BLaER1 treated with 17β-estradiol and CSF1 and Interleukin-3, amounts not matched to agents 10 nM and 100 nM (cell line): ENCODE measurements around the gene FBXO9.
A peak's percentile ranks its signal among the peaks of the same experiment; 100 is the strongest.

Source experiments
- H3K27ac ChIP-seq, 11 experiments: shearing (Covaris generic); formaldehyde crosslinking; 2 replicates each; pipeline ENCODE4 v1.8.1; 2022
- H3K27me3 ChIP-seq, 11 experiments: shearing (Covaris generic); formaldehyde crosslinking; 2 replicates each; pipeline ENCODE4 v1.8.1; 2022
- H3K36me3 ChIP-seq, 11 experiments: shearing (Covaris generic); formaldehyde crosslinking; 2 replicates each; pipeline ENCODE4 v1.8.1; 2022
- H3K4me1 ChIP-seq, 10 experiments: shearing (Covaris generic); formaldehyde crosslinking; 2 replicates each; pipeline ENCODE4 v1.8.1; 2022
- H3K4me2 ChIP-seq, 11 experiments: shearing (Covaris generic); formaldehyde crosslinking; 2 replicates each; pipeline ENCODE4 v1.8.1; 2022
- H3K4me3 ChIP-seq, 10 experiments: shearing (Covaris generic); formaldehyde crosslinking; 2 replicates each; pipeline ENCODE4 v1.8.1; 2022
- H3K9ac ChIP-seq, 11 experiments: shearing (Covaris generic); formaldehyde crosslinking; 2 replicates each; pipeline ENCODE4 v1.8.1; 2022
- H3K9me3 ChIP-seq, 11 experiments: shearing (Covaris generic); formaldehyde crosslinking; replicated peaks in 1 of 11; 2 replicates each; pipeline ENCODE4 v1.8.1; 2022
- H4K20me1 ChIP-seq, 11 experiments: shearing (Covaris generic); formaldehyde crosslinking; 2 replicates each; pipeline ENCODE4 v1.8.1; 2022
- Cebpa-rat ChIP-seq, 11 experiments: shearing (Covaris generic); IDR thresholded peaks; 2 replicates each; pipeline ENCODE4 v1.8.1; 2022

FBXO9 gene

DNA sequence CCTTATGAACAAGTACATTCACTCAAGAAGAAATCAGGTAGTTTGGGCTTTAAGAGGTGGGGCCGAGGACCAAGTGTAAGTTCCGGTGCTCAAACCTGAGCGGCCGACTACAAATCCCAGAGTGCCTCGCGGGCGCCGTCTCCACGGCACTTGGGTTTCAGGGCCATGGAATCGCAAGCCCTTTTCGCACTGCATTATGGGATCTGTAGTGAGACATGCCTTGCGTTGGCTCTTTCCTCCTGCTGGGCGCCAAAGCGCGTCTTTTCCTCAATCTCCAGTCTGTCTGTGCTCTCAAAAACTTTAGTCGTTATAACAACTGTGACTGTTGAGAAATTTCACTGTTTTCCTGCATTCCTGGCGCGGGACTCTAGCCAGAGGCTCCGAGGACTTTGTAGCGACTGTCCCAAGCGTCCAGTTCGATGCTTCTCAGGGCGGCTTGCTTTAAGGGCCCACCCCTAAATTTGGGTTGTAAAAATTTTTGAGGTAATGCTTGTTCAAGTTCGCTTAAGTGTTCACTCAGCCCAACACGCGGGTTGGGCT, 408 bp upstream of the FBXO9 start:
- Histone ChIP-seq H4K20me1 (peaks cover 0 to 23% (median 16%) of the 10 kb centered on the region in 11 experiments; a peak in 10 of 22 replicates), H3K27ac (peak overlapping the region; percentile 81 to 93 (median 89))
- no peak for TF ChIP-seq Cebpa-rat (IDR thresholded peaks at IDR 0.05)

DNA sequence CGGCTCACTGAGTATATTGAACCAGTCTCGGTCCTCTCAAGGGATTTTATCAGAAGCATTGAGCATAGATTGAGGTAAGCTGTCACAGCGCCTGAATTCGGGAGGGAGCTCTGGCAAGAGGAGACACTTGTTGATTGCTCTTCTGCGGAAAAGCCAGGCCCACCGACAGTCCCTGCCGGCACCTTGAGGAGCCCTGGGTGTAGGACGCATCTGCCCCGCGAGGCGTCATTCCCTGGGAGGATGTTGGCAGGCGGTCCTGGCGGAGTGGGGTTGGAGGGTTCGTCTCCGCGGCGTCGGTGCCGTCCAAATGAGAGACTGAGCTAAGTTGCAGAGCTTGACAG, 843 bp downstream of the FBXO9 start:
- H3K4me2 ChIP-seq, result peak overlapping the region; percentile 84 to 98 (median 92)
- peak overlapping the region; percentile 81 to 93 (median 89) for H3K27ac ChIP-seq
- H3K36me3 ChIP-seq, result peaks cover 0 to 24% (median 5%) of the 10 kb centered on the region in 11 experiments; a peak in 11 of 22 replicates
- H3K27me3 ChIP-seq, result no peaks in the 10 kb centered on the region
- H4K20me1 ChIP-seq, result peaks cover 0 to 33% (median 14%) of the 10 kb centered on the region in 11 experiments; a peak in 11 of 22 replicates
- TF ChIP-seq Cebpa-rat (IDR thresholded peaks at IDR 0.05), result no peak
- no peaks in the 10 kb centered on the region for H3K9me3 ChIP-seq
- peaks cover 26 to 50% (median 36%) of the 10 kb centered on the region in 10 experiments for H3K4me1 ChIP-seq
- H3K4me3 ChIP-seq, result peak overlapping the region; percentile 77 to 94 (median 89)
- H3K9ac ChIP-seq, result peak overlapping the region; percentile 86 to 95 (median 93)

More for the DNA sequence above, 408 bp upstream of the FBXO9 start:
- H3K4me2 ChIP-seq, result peak overlapping the region; percentile 3 to 94 (median 89); a peak in 20 of 22 replicates
- H3K4me1 ChIP-seq, result peaks cover 36 to 57% (median 45%) of the 10 kb centered on the region in 10 experiments
- no peaks in the 10 kb centered on the region for H3K9me3 ChIP-seq
- peak overlapping the region; percentile 86 to 95 (median 93) for H3K9ac ChIP-seq
- H3K4me3 ChIP-seq, result peak overlapping the region; percentile 77 to 94 (median 89)
- H3K27me3 ChIP-seq, result no peaks in the 10 kb centered on the region
- peaks cover 0 to 14% (median 0%) of the 10 kb centered on the region in 11 experiments; a peak in 7 of 22 replicates for H3K36me3 ChIP-seq

DNA sequence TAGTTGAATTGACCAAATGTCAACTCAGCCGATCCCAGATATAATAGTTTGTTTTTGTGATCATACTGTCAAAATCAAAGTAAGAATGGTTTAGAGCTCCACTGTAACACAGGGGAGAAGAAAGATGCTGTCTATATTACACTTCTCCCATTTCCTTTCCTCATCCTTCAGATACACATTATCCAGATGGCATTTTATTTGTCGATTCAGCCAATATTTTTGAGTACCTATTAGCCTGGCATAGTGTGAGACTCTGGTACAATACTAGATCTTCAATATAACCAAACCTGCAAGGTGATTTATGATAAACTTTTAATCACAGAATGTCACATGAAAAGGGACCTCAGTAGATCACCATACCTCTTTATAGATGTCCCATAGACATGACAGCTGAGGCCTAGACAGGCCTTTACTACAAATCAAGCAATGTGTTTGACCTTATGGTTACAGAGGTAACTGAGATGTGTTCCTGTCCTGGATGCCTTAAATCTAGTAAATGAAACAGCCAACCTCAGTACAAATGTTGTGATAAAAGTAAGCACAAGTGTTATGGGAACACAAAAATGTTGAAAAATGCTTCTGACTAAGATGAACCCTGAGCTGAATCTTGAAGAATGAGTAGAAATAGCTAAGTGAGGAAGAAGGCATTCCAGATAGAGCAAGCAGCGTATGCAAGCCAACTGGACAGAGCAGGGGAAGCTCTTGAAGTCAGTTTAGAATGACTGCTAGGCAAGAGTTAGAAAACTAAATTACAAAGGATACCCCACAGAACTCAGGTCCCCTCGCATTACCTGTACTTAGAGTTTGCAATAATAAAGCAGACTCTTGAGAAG, 1.9 kb downstream of the FBXO9 start:
- peak overlapping the region in 6 of 11 experiments; percentile 11 to 89 (median 28); a peak in 8 of 22 replicates for H3K27ac ChIP-seq
- H3K36me3 ChIP-seq, result peaks cover 4 to 33% (median 10%) of the 10 kb centered on the region in 11 experiments; a peak in 19 of 22 replicates
- TF ChIP-seq Cebpa-rat (IDR thresholded peaks at IDR 0.05), result no peak
- peaks cover 24 to 48% (median 36%) of the 10 kb centered on the region in 10 experiments for H3K4me1 ChIP-seq
- H3K9ac ChIP-seq, result peak overlapping the region in 8 of 11 experiments; percentile 2 to 94 (median 93); a peak in 10 of 22 replicates
- peak overlapping the region; percentile 84 to 98 (median 92) for H3K4me2 ChIP-seq
- H3K9me3 ChIP-seq, result no peaks in the 10 kb centered on the region
- H3K27me3 ChIP-seq, result no peaks in the 10 kb centered on the region
- peak overlapping the region in 8 of 10 experiments; percentile 86 to 94 (median 89); a peak in 13 of 20 replicates for H3K4me3 ChIP-seq
- H4K20me1 ChIP-seq, result peaks cover 0 to 43% (median 14%) of the 10 kb centered on the region in 11 experiments; a peak in 11 of 22 replicates

DNA sequence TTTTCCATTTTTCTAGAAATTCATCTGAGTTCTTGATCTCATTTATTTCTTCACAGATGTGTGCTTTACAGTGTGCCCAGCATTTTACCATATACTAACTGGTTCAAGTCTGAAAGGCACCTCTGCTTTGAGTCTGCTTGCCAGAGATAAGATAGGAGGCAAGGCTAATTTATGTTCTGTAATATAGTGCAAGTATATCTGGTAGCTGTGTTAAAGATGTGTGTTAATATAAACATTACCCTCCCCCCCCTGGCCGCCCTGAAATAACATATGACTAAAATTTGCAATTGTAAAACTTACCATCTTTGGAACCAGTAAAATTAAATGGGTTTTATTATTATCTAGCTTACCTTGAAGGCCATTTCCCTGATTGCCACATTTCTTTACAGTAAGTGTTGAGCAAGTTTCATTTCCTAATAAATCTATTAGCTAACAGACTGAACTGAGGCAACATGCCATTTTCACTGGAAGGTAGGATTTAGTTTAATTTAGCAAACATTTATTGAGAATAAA, 2.7 kb downstream of the FBXO9 start:
- Histone ChIP-seq H3K9ac (peak overlapping the region in 4 of 11 experiments; percentile 2 to 89 (median 10); a peak in 3 of 22 replicates), H3K4me2 (peak overlapping the region in 8 of 11 experiments; percentile 19 to 98 (median 92); a peak in 16 of 22 replicates), H3K27me3 (no peaks in the 10 kb centered on the region), H4K20me1 (peaks cover 0 to 49% (median 14%) of the 10 kb centered on the region in 11 experiments; a peak in 12 of 22 replicates), H3K9me3 (no peaks in the 10 kb centered on the region), H3K36me3 (peaks cover 11 to 41% (median 18%) of the 10 kb centered on the region in 11 experiments; a peak in 21 of 22 replicates), H3K4me1 (peaks cover 20 to 43% (median 29%) of the 10 kb centered on the region in 10 experiments), H3K4me3 (peak overlapping the region in 2 of 10 experiments; percentile 6 to 8; a peak in 1 of 20 replicates), H3K27ac (peak overlapping the region in 6 of 11 experiments; percentile 11 to 89 (median 28); a peak in 8 of 22 replicates)
- TF ChIP-seq Cebpa-rat (IDR thresholded peaks at IDR 0.05), result 0 out of 22 replicates have a peak, but pooled peaks of 1 of the 11 experiments have one; percentile 38

DNA sequence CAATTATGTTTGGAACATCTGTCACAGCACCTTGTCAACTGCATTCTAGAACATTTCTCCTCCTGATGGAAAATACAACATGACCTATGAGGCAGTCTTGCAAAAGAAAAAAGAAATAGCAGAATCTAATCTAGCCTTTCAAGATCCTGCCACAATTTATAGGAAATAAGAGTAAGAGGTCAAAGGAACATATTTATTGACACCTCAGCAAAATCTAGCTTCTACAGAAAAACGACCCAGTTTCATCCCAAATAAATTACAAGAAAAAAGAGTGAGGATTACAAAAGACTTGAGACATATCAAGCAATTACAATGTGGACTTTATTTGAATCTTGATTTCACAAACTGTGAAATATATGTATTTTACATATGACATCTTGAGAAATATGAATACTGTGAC, 4.2 kb downstream of the FBXO9 start:
- H3K4me1 ChIP-seq, result peaks cover 16 to 43% (median 26%) of the 10 kb centered on the region in 10 experiments
- peaks cover 0 to 49% (median 14%) of the 10 kb centered on the region in 11 experiments; a peak in 12 of 22 replicates for H4K20me1 ChIP-seq
- peak overlapping the region in 1 of 11 experiments; percentile 89; a peak in 1 of 22 replicates for H3K27ac ChIP-seq
- no peaks in the 10 kb centered on the region for H3K27me3 ChIP-seq
- no peak overlapping the region for H3K4me3 ChIP-seq
- peak overlapping the region in 1 of 11 experiments; percentile 94; a peak in 2 of 22 replicates for H3K4me2 ChIP-seq
- TF ChIP-seq Cebpa-rat (IDR thresholded peaks at IDR 0.05), result no peak
- H3K36me3 ChIP-seq, result peaks cover 25 to 57% (median 33%) of the 10 kb centered on the region in 11 experiments
- no peak overlapping the region for H3K9ac ChIP-seq
- no peaks in the 10 kb centered on the region for H3K9me3 ChIP-seq

DNA sequence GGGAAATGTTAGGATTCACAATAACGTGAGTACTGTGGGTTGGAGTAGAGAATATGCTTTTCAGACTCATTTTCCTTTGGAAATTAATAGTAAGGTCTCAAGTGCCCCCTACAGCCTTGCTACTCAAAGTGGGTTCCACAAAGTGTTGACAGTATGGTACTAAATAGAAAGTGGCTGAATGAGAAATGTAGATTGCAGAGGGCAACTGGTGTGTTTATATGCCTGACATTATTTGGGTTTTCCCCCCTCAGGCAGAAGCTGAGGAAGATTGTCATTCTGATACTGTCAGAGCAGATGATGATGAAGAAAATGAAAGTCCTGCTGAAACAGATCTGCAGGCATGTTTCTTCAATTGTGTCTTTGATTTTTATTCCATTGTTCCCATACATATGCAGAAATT, 5.6 kb downstream of the FBXO9 start:
- Histone ChIP-seq H3K4me3 (no peak overlapping the region), H3K36me3 (peaks cover 39 to 70% (median 47%) of the 10 kb centered on the region in 11 experiments), H4K20me1 (peaks cover 0 to 49% (median 14%) of the 10 kb centered on the region in 11 experiments; a peak in 12 of 22 replicates), H3K27me3 (no peaks in the 10 kb centered on the region), H3K9ac (no peak overlapping the region), H3K4me1 (peaks cover 15 to 43% (median 26%) of the 10 kb centered on the region in 10 experiments), H3K9me3 (no peaks in the 10 kb centered on the region), H3K4me2 (no peak overlapping the region), H3K27ac (no peak overlapping the region)
- no peak for TF ChIP-seq Cebpa-rat (IDR thresholded peaks at IDR 0.05)

DNA sequence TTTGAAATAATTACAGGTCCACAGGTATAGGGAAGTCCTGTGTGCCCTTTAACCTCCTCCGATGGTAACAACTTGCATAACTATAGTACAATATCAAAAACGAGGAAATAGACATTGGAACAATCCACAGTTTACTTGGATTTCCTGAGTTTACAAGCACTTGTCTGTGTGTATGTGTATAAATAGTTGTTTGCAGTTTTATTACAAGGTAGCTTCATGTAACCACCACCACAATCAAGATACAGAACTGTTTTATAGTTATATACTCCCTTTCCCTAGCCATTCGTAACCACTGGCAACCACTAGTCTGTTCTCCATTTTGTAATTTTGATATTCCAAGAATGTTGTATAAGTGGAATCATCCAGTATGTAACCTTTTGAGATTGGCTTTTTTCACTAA, 9.1 kb downstream of the FBXO9 start:
- no peaks in the 10 kb centered on the region for H3K27me3 ChIP-seq
- H3K4me2 ChIP-seq, result no peak overlapping the region
- no peak for TF ChIP-seq Cebpa-rat (IDR thresholded peaks at IDR 0.05)
- H4K20me1 ChIP-seq, result peaks cover 0 to 30% (median 0%) of the 10 kb centered on the region in 11 experiments; a peak in 5 of 22 replicates
- H3K9ac ChIP-seq, result no peak overlapping the region
- peaks cover 6 to 16% (median 11%) of the 10 kb centered on the region in 10 experiments; a peak in 17 of 20 replicates for H3K4me1 ChIP-seq
- H3K27ac ChIP-seq, result no peak overlapping the region
- H3K9me3 ChIP-seq, result no peaks in the 10 kb centered on the region
- H3K4me3 ChIP-seq, result no peak overlapping the region
- peaks cover 60 to 90% (median 75%) of the 10 kb centered on the region in 11 experiments for H3K36me3 ChIP-seq

DNA sequence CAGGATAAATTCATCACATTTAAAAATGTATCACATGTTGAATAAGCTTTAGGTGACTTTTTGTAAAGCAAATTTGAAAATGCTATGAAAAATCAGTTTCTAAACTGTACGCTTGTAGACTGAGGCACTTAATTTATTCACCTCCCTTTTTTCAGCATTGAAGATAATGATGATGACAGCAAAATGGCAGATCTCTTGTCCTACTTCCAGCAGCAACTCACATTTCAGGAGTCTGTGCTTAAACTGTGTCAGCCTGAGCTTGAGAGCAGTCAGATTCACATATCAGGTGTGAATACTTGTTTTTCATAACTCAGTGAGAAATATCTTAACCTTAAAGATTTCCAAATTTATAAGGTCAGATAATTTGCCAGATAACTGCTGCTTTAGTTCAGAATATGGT, 15.6 kb downstream of the FBXO9 start:
- TF ChIP-seq Cebpa-rat (IDR thresholded peaks at IDR 0.05), result no peak
- Histone ChIP-seq H4K20me1 (no peaks in the 10 kb centered on the region), H3K9me3 (no peaks in the 10 kb centered on the region), H3K27ac (no peak overlapping the region), H3K27me3 (no peaks in the 10 kb centered on the region), H3K4me1 (peaks cover 0 to 14% (median 11%) of the 10 kb centered on the region in 10 experiments; a peak in 16 of 20 replicates), H3K4me2 (no peak overlapping the region), H3K4me3 (no peak overlapping the region), H3K36me3 (peaks cover 84 to 99% (median 96%) of the 10 kb centered on the region in 11 experiments), H3K9ac (no peak overlapping the region)
